ENCODE data around the gene CDKN1B.

The CDKN1B gene

DNA sequence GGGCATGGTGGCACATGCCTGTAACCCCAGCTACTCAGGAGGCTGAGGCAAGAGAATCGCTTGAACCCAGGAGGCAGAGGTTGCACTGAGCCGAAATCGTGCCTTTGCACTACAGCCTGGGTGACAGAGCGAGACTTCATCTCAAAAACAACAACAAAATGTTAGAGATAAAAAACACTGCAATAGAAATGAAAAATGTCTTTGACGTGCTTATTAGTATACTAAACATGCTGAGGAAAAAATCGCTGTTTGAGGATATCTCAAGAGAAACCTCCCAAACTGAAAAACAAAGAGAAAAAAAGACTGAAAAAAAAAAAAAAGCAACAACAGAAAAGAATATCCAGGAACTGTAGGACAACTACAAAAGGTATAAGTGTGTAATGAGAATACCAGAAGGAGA is 53.1 kb downstream of the CDKN1B start:
- no peak for DNase-seq
